Tibial artery (tissue), 4 donors: ENCODE data around the gene CTSZ.

ENCODE experiments used
- DNase-seq, 2 donors: peaks; one replicate each; pipeline ENCODE4 v3.0.0-alpha.2; 2019
- H3K27ac ChIP-seq, 2 donors: fragments of 200-600 bp; sonication (generic) in 1 of 2; 1 replicate in 1 of 2; 2 replicates in 1 of 2; pipeline ENCODE4 v1.5.1; 2018 to 2019; ENCODE audit warnings: mild to moderate bottlenecking in 1 of 2
- H3K27me3 ChIP-seq, 2 donors: fragments of 200-600 bp; sonication (generic) in 1 of 2; one replicate each; pipeline versions ENCODE4 v1.5.1 to v1.6.0; 2016 to 2019
- H3K36me3 ChIP-seq, 3 donors: fragments of 200-600 bp; sonication (generic) in 2 of 3; one replicate each; pipeline ENCODE4 v1.5.1; 2016 to 2019; ENCODE audit warnings: mild to moderate bottlenecking in 2 of 3
- H3K4me1 ChIP-seq, 4 donors: fragments of 200-600 bp; sonication (generic) in 2 of 4; 1 replicate in 3 of 4; 2 replicates in 1 of 4; pipeline ENCODE4 v1.5.1; 2016 to 2019
- H3K4me3 ChIP-seq, 2 donors: fragments of 200-600 bp; sonication (generic) in 1 of 2; 1 replicate in 1 of 2; 2 replicates in 1 of 2; pipeline ENCODE4 v1.5.1; 2018 to 2019; ENCODE audit warnings: mild to moderate bottlenecking in 2 of 2
- H3K9me3 ChIP-seq, 3 donors: fragments of 200-600 bp; sonication (generic) in 1 of 3; one replicate each; pipeline ENCODE4 v1.5.1; 2016 to 2019
- CTCF ChIP-seq, 2 experiments: fragments of 200-600 bp in 1 of 2; fragments of 450-650 bp in 1 of 2; IDR thresholded peaks; one replicate each; pipeline ENCODE4 v1.5.1; 2017 to 2019; ENCODE audit warnings: antibody characterized with exemption in 2 of 2, mild to moderate bottlenecking in 1 of 2, moderate library complexity in 1 of 2
- intact Hi-C: fragments of 100-400 bp; cut with DNase I; formaldehyde crosslinking; loops from one replicate; pipeline ENCODE4 v1.15.0; 2023; ENCODE audit warnings: low total_unique reads

CTSZ gene

GRCh38 chr20:58973179-58973578 lies 33.9 kb downstream of the CTSZ start:
- Histone ChIP-seq H3K36me3 (no peaks in the 10 kb centered on the region), H3K4me1 (no peaks in the 10 kb centered on the region), H3K4me3 (no peak overlapping the region), H3K9me3 (peaks cover 0 to 16% (median 0%) of the 10 kb centered on the region in 3 donors), H3K27me3 (no peaks in the 10 kb centered on the region), H3K27ac (no peak overlapping the region)
- TF ChIP-seq CTCF (IDR thresholded peaks at IDR 0.05): no peak
- DNase-seq: no peak
- intact Hi-C loops: no loop called here

DNA sequence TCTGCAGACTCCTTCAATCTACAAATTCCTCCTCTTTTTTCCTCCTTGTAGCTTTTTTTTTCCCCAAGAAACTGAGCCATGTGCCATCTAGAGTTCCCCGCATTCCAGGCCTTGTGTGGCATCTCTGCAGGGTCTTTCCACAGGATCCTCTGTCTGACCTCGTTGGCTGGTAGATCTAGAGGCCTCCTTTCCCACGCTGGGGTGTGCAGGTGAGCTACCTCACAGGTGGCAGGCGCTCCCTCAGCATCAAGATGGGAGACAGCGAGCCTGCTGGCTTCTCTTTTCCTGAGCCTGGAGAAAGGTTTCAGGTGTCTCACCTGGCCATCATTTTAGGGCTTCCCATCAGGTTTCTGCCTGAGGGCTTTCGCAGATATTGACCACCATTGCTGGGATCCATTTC lies 35.6 kb downstream of the CTSZ start:
- TF ChIP-seq CTCF (IDR thresholded peaks at IDR 0.05): no peak
- no peak for DNase-seq
- Histone ChIP-seq H3K36me3 (no peaks in the 10 kb centered on the region), H3K27ac (no peak overlapping the region), H3K4me1 (no peaks in the 10 kb centered on the region), H3K27me3 (no peaks in the 10 kb centered on the region), H3K4me3 (no peak overlapping the region), H3K9me3 (peaks cover 0 to 16% (median 0%) of the 10 kb centered on the region in 3 donors)
- intact Hi-C loops: no loop called here

DNA sequence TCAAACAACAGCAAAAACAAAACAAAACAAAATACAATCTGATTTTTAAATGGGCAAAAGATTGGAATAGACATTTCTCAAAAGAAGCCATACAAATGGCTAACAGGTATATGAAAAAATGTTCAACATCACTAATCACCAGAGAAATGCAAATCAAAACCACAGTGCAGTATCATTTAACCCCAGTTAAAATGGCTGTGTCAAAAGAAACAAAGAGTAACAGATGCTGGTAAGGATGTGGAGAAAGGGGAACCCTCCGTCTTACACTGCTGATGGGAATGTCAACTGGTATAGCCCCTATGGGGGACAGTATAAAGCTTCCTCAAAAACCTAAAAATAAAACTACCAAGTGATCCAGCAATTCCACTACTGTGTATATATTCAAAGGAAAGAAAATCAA lies 36.9 kb downstream of the CTSZ start:
- intact Hi-C loops: no loop called here
- no peak for TF ChIP-seq CTCF (IDR thresholded peaks at IDR 0.05)
- H3K36me3 ChIP-seq: no peaks in the 10 kb centered on the region
- peaks cover 0 to 6% (median 0%) of the 10 kb centered on the region in 3 donors for H3K9me3 ChIP-seq
- peaks cover 0 to 2% of the 10 kb centered on the region in 2 donors for H3K27me3 ChIP-seq
- DNase-seq: no peak
- no peak overlapping the region for H3K4me3 ChIP-seq
- H3K27ac ChIP-seq: no peak overlapping the region
- H3K4me1 ChIP-seq: no peaks in the 10 kb centered on the region

DNA sequence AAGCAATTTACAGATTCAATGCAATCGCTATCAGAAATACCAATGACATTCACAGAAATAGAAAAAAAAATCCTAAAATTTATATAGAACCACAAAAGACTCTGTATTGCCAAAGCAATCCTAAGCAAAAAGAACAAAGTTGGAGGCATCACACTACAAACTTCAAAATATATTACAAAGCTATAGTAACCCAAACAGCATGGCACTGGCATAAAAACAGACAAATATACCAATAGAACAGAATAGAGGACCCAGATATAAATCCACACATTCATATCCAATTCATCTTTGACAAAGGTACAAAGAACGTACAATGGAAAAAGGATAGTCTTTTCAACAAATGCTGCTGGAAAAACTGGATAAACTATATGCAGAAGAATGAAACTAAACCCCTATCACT lies 37.6 kb downstream of the CTSZ start:
- no peak overlapping the region for H3K27ac ChIP-seq
- H3K27me3 ChIP-seq: peaks cover 0 to 2% of the 10 kb centered on the region in 2 donors
- intact Hi-C loops: no loop called here
- DNase-seq: no peak
- no peaks in the 10 kb centered on the region for H3K36me3 ChIP-seq
- no peaks in the 10 kb centered on the region for H3K9me3 ChIP-seq
- no peaks in the 10 kb centered on the region for H3K4me1 ChIP-seq
- TF ChIP-seq CTCF (IDR thresholded peaks at IDR 0.05): no peak
- H3K4me3 ChIP-seq: no peak overlapping the region

DNA sequence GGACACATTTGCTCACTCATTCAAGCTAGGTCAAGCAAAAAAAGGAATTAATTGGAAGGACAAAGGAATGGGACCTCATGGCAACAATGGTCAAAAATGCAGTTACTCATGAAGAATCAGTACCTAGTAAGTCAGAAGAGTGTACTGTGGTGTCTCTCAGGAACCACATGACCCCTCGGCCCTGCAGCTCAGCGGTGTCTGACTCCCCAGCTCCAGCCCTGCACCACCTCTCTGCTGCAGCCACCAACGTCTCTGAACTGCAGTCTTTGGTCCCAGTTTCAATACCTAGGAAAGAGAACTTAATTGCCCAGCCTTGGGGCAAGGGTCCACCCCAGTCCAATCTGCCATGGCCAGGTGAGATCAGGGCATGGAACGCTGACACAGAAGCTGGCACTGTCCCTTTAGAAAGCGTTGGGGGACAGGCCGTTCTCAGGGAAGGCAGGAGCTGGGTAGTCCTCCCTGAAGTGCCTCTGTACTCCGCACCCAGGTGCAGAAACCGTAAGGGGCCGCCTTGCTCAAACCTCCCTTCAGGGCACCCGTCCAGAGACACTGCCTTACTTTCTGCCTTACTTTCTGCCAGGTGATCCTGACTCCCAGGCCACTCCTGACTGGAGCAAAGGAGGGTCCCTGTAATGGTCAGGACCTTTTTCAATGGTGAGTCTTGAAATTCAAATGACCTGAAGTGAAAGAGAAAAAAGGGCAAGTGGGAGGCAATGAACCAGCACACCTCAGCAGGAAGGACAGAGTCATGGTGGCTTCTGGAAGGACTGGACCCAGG lies 39.2 kb downstream of the CTSZ start:
- H3K27me3 ChIP-seq: peaks cover 0 to 4% of the 10 kb centered on the region in 2 donors
- no peaks in the 10 kb centered on the region for H3K36me3 ChIP-seq
- intact Hi-C loops: no loop called here
- no peak for TF ChIP-seq CTCF (IDR thresholded peaks at IDR 0.05)
- no peak for DNase-seq
- no peaks in the 10 kb centered on the region for H3K4me1 ChIP-seq
- no peaks in the 10 kb centered on the region for H3K9me3 ChIP-seq
- H3K4me3 ChIP-seq: no peak overlapping the region
- H3K27ac ChIP-seq: no peak overlapping the region
